Dermis blood vessel endothelial cell (primary cell): ENCODE measurements around the gene POMC. TPM values are rescaled to one million over a fixed set of nuclear protein-coding genes. Genes with fewer than 3 reads are reported as not detected.
A peak's percentile ranks its signal among the peaks of the same experiment; 100 is the strongest.
"Not testable (repeated sequence)": the region's sequence is repeated elsewhere in the genome, so short reads cannot be mapped to it uniquely, and the experiment has no call there.

Source experiments
- DNase-seq: peaks from one replicate; pipeline ENCODE4 v3.0.0; 2010
- total RNA-seq: library from RNA; depleted of rRNA; stranded (reverse); fragments of >200 nt; gene quantifications from 2 replicates; pipeline ENCODE4 v1.2.3, GENCODE V29; 2014

POMC gene
- total RNA-seq, 1 donor from 2014 or later = 3.2 TPM

- DNase-seq = peak; percentile 15
These were observed 36.6 kb downstream of the POMC start for GRCh38 chr2:25131567-25132298.

- DNase-seq = no peak
These were observed 37.2 kb downstream of the POMC start for GRCh38 chr2:25131253-25131566.

GRCh38 chr2:25129901-25130520, 38.4 kb downstream of the POMC start:
- no peak for DNase-seq

GRCh38 chr2:25127646-25128045, 40.7 kb downstream of the POMC start:
- no peak for DNase-seq

- DNase-seq = not testable (repeated sequence)
These were observed 41.3 kb downstream of the POMC start for GRCh38 chr2:25127071-25127470.

GRCh38 chr2:25125976-25126375, 42.4 kb downstream of the POMC start:
- DNase-seq = no peak

GRCh38 chr2:25125189-25125588, 43.2 kb downstream of the POMC start:
- DNase-seq = no peak

- DNase-seq = peak; percentile 17
These were observed 44.7 kb downstream of the POMC start for GRCh38 chr2:25123682-25124081.

- no peak for DNase-seq
These were observed 46.0 kb downstream of the POMC start for GRCh38 chr2:25122367-25122766.

- DNase-seq = no peak
These were observed 49.1 kb downstream of the POMC start for GRCh38 chr2:25119263-25119662.

GRCh38 chr2:25116956-25117355, 51.4 kb downstream of the POMC start:
- no peak for DNase-seq

GRCh38 chr2:25115902-25116301, 52.5 kb downstream of the POMC start:
- no peak for DNase-seq

GRCh38 chr2:25115249-25115883, 53.0 kb downstream of the POMC start:
- DNase-seq = no peak

GRCh38 chr2:25112113-25112512, 56.3 kb downstream of the POMC start:
- DNase-seq = no peak

Other genes starting within 250 kb of the POMC start
- gene ADCY3, start 248.3 kb downstream of the POMC start, total RNA-seq = 18.2 and 33.4 TPM in 2 replicates
- gene DNAJC27, start 196.6 kb downstream of the POMC start, total RNA-seq = 4.3 and 5.3 TPM in 2 replicates
- gene EFR3B, start 126.5 kb downstream of the POMC start, total RNA-seq = 1.3 and 2.0 TPM in 2 replicates
- gene DNMT3A, start 173.3 kb upstream of the POMC start, total RNA-seq = 31.0 and 32.1 TPM in 2 replicates